ENCODE measurements around the gene LY6G6D.

DNA sequence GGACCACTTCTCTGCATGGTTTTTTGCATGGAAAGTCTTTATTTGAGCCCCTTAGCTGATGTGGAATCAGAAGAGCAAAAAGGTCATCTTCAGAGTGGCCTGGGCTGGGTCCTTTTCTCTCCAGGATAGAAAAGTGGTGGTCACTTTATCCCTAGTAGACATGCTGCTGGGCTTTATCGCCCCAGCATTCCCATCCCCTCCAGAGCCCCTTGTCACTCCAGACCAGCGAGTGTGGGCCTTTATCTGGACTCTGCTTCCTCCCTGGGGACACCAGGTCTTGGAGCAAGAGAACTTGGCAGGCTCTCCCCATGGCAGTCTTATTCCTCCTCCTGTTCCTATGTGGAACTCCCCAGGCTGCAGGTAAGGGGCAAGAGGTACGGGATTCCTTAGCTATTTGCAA is 8.5 kb upstream of the LY6G6D start, which contains the start of gene LY6G6F:
- TF ChIP-seq PATZ1 (CRISPR knock-in tag; IDR thresholded peaks at IDR 0.05; ENCODE audit: borderline replicate concordance): no peak
- no peak for TF ChIP-seq OSR1 (CRISPR knock-in tag; IDR thresholded peaks at IDR 0.05)
- TF ChIP-seq TCF4 (CRISPR knock-in tag; IDR thresholded peaks at IDR 0.05; ENCODE audit: borderline replicate concordance): no peak
- TF ChIP-seq ZNF8 (CRISPR knock-in tag; IDR thresholded peaks at IDR 0.05): no peak
- TF ChIP-seq ZFP3 (CRISPR knock-in tag; IDR thresholded peaks at IDR 0.05): no peak
